Astrocyte of the spinal cord (primary cell): ENCODE measurements around the gene CCN2.
A peak's percentile ranks its signal among the peaks of the same experiment; 100 is the strongest.
"Not testable (repeated sequence)": the region's sequence is repeated elsewhere in the genome, so short reads cannot be mapped to it uniquely, and the experiment has no call there.

Experiments used
- DNase-seq: peaks from one replicate; pipeline ENCODE4 v3.0.0; 2011; ENCODE audit warnings: low read depth, low spot score
- H3K4me3 ChIP-seq: 2 replicates; pipeline ENCODE4 v1.5.1; 2011; ENCODE audit warnings: low read depth, mild to moderate bottlenecking, low read length, moderate library complexity
- in situ Hi-C: cut with HindIII; loops from 2 replicates; pipeline ENCODE4 v1.10.0; 2017; ENCODE audit warnings: low sequenced_read_pairs
- TF ChIP-seq, protein P1 (sequence below): IDR thresholded peaks from 2 replicates; pipeline ENCODE4 v1.5.1; 2012; ENCODE audit warnings: low read depth, mild to moderate bottlenecking, low read length, inconsistent platforms

CCN2 gene

DNA sequence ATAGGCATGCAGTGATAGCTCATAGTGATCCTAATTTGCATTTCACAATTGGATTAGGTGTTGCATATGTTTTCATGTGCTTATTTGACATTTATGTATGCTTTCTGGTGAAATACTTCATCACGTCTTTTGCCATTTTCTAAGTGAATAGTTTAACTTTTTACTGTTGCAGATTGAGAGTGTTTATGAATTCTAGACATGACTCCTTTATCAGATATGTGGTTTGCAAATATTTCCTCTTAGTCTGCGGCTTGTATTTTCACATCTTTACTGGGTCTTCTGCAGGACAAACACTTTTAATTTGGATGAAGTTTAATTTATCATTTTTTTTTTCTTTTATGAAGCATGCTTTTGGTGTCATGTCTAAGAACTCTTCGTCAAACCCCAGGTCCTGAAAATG is 39.2 kb downstream of the CCN2 start:
- in situ Hi-C loops, result no loop called here
- no peak overlapping the region for H3K4me3 ChIP-seq
- TF ChIP-seq, protein P1, sequence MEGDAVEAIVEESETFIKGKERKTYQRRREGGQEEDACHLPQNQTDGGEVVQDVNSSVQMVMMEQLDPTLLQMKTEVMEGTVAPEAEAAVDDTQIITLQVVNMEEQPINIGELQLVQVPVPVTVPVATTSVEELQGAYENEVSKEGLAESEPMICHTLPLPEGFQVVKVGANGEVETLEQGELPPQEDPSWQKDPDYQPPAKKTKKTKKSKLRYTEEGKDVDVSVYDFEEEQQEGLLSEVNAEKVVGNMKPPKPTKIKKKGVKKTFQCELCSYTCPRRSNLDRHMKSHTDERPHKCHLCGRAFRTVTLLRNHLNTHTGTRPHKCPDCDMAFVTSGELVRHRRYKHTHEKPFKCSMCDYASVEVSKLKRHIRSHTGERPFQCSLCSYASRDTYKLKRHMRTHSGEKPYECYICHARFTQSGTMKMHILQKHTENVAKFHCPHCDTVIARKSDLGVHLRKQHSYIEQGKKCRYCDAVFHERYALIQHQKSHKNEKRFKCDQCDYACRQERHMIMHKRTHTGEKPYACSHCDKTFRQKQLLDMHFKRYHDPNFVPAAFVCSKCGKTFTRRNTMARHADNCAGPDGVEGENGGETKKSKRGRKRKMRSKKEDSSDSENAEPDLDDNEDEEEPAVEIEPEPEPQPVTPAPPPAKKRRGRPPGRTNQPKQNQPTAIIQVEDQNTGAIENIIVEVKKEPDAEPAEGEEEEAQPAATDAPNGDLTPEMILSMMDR, result no peak
- DNase-seq, result no peak

DNA sequence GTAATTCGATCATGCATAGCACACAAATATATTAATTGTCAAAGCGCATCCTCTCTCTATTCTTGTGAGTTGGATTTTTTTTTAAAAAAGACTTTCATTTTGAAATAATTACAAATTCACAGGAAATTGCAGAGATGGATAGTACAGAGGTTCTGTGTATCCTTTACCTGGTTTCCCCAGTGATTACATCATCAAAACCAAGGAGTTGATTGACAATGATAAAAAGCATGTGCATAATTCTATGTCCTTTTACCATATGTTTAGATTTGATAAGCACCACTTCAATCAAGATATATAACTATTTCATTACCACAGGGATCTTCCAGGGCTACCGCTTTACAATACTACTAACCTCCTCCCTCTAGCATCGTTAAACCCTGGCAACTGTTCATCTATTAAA is 40.2 kb downstream of the CCN2 start:
- no peak for DNase-seq
- TF ChIP-seq, protein P1, result no peak
- in situ Hi-C loops, result no loop called here
- no peak overlapping the region for H3K4me3 ChIP-seq

DNA sequence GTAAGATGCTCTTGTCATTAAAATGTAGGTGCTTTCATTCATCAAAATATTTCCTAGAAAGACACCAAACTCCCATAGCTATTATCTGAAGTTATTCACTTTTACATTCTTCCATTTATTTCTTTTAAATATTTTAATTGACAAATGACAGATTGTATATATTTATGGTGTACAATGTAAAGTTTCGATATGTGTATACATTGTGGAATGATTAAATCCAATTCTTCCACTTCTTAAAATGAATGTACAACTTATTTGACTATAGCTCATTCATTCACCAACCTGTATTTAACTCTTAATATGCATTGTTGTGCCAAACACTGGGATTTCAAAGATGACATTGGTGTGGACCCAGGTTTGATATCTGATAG is 41.0 kb downstream of the CCN2 start:
- TF ChIP-seq, protein P1, result no peak
- DNase-seq, result no peak
- in situ Hi-C loops, result no loop called here
- H3K4me3 ChIP-seq, result no peak overlapping the region

DNA sequence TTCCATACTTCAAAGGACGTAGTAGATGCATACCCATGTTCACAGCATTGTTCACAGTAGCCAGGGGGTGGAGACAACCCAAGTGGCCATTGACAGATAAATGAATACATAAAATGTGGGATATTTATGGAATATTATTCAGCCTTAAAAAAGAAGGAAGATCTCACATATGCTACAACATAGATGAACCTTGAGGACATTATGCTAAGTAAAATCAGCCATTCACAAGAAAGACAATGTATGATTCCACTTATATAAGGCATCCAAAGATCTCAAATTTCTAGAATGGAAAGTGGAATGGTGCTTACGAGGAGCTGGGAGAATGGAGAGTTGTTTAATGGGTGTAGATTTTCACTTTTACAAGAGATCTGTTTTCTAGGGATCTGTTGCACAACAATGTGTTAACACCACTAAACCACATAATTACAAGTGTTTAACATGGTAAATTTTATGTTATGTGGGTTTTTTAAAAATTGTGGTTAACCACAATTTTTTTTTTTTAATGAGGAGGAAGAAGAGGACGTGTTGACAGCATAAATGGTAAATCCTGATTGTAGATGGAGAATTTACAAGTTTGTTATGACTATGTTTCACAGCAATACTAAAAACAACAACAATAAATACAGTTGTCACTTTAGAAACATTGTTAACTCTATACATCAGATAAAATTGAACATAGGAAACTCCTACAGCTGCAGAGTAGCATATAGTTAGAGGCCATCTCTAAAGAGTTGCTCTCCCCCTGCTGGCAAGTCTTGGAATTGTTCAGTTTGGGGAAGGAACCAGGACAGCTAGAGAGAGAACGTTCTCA is 41.6 kb downstream of the CCN2 start:
- TF ChIP-seq, protein P1, result peak; percentile 86
- H3K4me3 ChIP-seq, result no peak overlapping the region
- in situ Hi-C loops, result no loop called here
- DNase-seq, result peak; percentile 74

DNA sequence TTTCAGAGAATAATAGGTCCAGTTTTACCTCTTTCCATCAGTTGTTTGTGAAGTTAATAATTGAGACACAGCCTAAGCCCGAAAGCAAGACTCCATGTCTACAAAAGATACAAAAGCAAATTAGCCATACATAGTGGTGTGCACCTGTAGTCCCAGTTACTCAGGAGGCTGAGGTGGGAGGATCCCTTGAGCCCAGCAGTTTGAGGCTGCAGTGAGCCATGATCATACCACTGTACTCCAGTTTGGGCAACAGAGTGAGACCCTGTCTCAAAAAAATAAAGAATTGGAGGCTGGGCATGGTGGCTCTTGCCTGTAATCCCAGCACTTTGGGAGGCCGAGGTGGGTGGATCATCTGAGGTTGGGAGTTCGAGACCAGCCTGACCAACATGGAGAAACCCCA is 42.4 kb downstream of the CCN2 start:
- H3K4me3 ChIP-seq, DNase-seq, in situ Hi-C loops: not testable (repeated sequence)

DNA sequence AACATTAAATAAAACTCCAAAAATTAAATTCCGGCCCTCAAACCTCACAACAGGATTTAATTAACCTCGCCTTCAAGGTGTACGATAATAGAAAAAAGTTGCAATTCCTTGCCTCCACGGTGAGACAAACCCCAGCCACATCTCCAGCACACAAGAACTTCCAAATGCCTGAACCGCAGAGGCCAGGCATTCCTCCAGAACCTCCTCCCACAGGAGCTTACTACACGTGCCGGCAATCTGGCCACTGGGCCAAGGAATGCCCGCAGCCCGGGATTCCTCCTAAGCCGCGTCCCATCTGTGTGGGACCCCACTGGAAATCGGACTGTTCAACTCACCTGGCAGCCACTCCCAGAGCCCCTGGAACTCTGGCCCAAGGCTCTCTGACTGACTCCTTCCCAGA is 47.4 kb downstream of the CCN2 start:
- H3K4me3 ChIP-seq, in situ Hi-C loops, DNase-seq: not testable (repeated sequence)

DNA sequence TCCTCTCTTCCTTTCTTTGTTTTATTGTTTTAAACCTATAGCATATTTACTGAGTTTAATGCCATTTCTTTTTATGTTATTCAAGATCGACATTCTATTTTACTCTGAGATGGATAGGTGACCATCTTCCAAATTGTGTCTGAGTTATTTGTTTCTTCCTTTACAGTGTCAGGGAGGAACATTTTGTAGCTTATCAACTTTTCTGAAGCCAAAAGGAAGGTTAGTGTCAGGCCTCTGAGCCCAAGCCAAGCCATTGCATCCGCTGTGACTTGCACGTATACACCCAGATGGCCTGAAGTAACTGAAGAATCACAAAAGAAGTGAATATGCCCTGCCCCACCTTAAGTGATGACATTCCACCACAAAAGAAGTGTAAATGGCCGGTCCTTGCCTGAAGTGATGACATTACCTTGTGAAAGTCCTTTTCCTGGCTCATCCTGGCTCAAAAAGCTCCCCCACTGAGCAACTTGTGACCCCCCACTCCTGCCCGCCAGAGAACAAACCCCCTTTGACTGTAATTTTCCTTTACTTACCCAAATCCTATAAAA is 49.8 kb downstream of the CCN2 start:
- DNase-seq, in situ Hi-C loops, H3K4me3 ChIP-seq: not testable (repeated sequence)

DNA sequence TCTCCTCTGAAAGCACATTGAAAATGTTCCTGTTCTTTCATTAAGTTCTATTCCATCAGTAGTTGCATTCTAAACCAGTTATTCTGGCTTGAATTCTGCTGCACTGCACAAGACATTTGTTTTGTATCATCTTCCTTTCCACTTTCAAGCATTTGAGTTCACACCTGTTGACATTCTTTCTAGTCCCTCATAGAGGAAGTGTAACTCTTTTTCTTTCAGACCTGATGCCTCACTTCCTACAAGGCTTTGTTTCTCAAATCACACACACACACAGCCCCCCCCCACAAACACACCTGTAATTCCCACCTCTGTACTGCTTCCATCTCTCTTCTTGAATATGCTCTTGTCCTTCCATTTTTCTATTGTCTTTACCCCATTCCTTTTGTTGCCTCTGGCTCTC is 50.9 kb downstream of the CCN2 start:
- H3K4me3 ChIP-seq, result no peak overlapping the region
- in situ Hi-C loops, result no loop called here
- TF ChIP-seq, protein P1, result no peak
- no peak for DNase-seq
